Adrenal gland (tissue), 12 donors: Measurements from ENCODE around the gene ZNF888. TPM values are rescaled to one million over a fixed set of nuclear protein-coding genes. Genes with fewer than 3 reads are reported as not detected.
"Not testable (repeated sequence)": the region's sequence is repeated elsewhere in the genome, so short reads cannot be mapped to it uniquely, and the experiment has no call there.

Experiments
- DNase-seq, 7 donors: peaks; one replicate each; pipeline ENCODE4 v3.0.0-alpha.2; 2019 to 2020
- H3K27ac ChIP-seq, 5 donors: fragments of 200-600 bp; sonication (generic) in 4 of 5; 1 replicate in 3 of 5; 2 replicates in 2 of 5; pipeline versions ENCODE4 v1.5.1 to v1.8.0; 2016 to 2020; ENCODE audit warnings: mild to moderate bottlenecking in 1 of 5
- H3K27me3 ChIP-seq: fragments of 200-600 bp; 2 replicates; pipeline ENCODE4 v1.8.0; 2021
- H3K36me3 ChIP-seq, 2 donors: fragments of 200-600 bp; replicated peaks in 1 of 2; 1 replicate in 1 of 2; 2 replicates in 1 of 2; pipeline versions ENCODE4 v1.5.1 to v1.8.0; 2018 to 2022
- H3K4me1 ChIP-seq, 2 donors: fragments of 200-600 bp; replicated peaks in 1 of 2; 1 replicate in 1 of 2; 2 replicates in 1 of 2; pipeline versions ENCODE4 v1.5.1 to v1.8.0; 2018 to 2021
- H3K4me3 ChIP-seq, 4 donors: fragments of 200-600 bp; sonication (generic) in 3 of 4; one replicate each; pipeline ENCODE4 v1.5.1; 2016 to 2018
- H3K9me3 ChIP-seq, 3 donors: fragments of 200-600 bp; sonication (generic) in 1 of 3; replicated peaks in 1 of 3; 1 replicate in 2 of 3; 2 replicates in 1 of 3; pipeline versions ENCODE4 v1.5.1 to v1.8.0; 2016 to 2021
- CTCF ChIP-seq, 6 experiments: fragments of 450-650 bp in 4 of 6; fragments of 200-600 bp in 2 of 6; sonication (generic) in 1 of 6; IDR thresholded peaks; 1 replicate in 5 of 6; 2 replicates in 1 of 6; pipeline versions ENCODE4 v1.5.1 to v1.8.0; 2016 to 2021; ENCODE audit warnings: antibody characterized with exemption in 6 of 6, mild to moderate bottlenecking in 2 of 6, moderate library complexity in 1 of 6
- POLR2A ChIP-seq, 2 donors: fragments of 450-650 bp; IDR thresholded peaks; one replicate each; pipeline ENCODE4 v1.6.1; 2017; ENCODE audit warnings: antibody characterized with exemption in 2 of 2, mild to moderate bottlenecking in 2 of 2, moderate library complexity in 1 of 2
- WGBS, 4 donors: extraction: QIAGEN DNeasy Blood & Tissue Kit in 2 of 4; methylation state at CpG; one replicate each; pipeline versions ENCODE4 v1.1.5 to v1.1.7; 2013 to 2017; 5-methylcytosine and 5-hydroxymethylcytosine counted together
- intact Hi-C, 2 donors: fragments of 100-400 bp; cut with DNase I; formaldehyde crosslinking; loops; one replicate each; pipeline versions ENCODE4 v1.14.1 to v1.15.0; 2022 to 2023
- polyA plus RNA-seq, 3 donors: library from polyadenylated mRNA; stranded (reverse); fragments of 200-250 nt in 2 of 3; fragments of 350-450 nt in 1 of 3; fragmentation: Illumina TruSeq in 1 of 3; extraction: RNeasy Lipid Tissue Mini Kit (QIAGEN cat#74804) in 1 of 3; gene quantifications; one replicate each; pipeline ENCODE4 v1.2.3, GENCODE V29; 2013 to 2014
- total RNA-seq, 9 donors: library from RNA; depleted of rRNA in 4 of 9; stranded (reverse); fragments of >200 nt in 4 of 9; fragments of 120-200 nt in 1 of 9; fragmentation: NEBNext Ultra II Directional in 1 of 9; extraction: Animal tissue kit (Norgen Biotek cat#: 25700) in 1 of 9; gene quantifications; one replicate each; pipeline versions ENCODE4 v1.1.0 to v1.2.4, GENCODE V29; 2013 to 2023
- donor health status: healthy with polysubstance abuse.
- donor health status: Bipolar disorder and iron deficiency.
- donor health status: DM: yes; HTN: yes; CAD: no.
- donor health status: DM: no; HTN: no; CAD: no.
- donor health status: DM: no; HTN: no; CAD: no.
- donor health status: DM: yes; HTN: yes; CAD: no.

ZNF888 gene
- total and polyA plus RNA-seq, 12 donors, result 2.2 to 9.0 (median 4.7) TPM

GRCh38 chr19:52936954-52937325 is 13.7 kb upstream of the ZNF888 start:
- H3K36me3 ChIP-seq, result no peaks in the 10 kb centered on the region
- H3K9me3 ChIP-seq, result no peaks in the 10 kb centered on the region
- 83 to 91% (median 90%) methylated on average over 7 of the region's 7 CpGs for WGBS, 4 donors
- intact Hi-C loops, result no loop called here
- TF ChIP-seq CTCF (IDR thresholded peaks at IDR 0.05), result no peak
- TF ChIP-seq POLR2A (IDR thresholded peaks at IDR 0.05), result no peak
- H3K4me1 ChIP-seq, result peaks cover 0 to 4% of the 10 kb centered on the region in 2 donors
- H3K27me3 ChIP-seq, result no peaks in the 10 kb centered on the region
- no peak overlapping the region for H3K4me3 ChIP-seq
- DNase-seq, result no peak
- no peak overlapping the region for H3K27ac ChIP-seq

GRCh38 chr19:52936151-52936953 is 13.1 kb upstream of the ZNF888 start:
- no peak overlapping the region for H3K4me3 ChIP-seq
- 72 to 80% (median 74%) methylated on average over 12 of the region's 12 CpGs for WGBS, 4 donors
- no peaks in the 10 kb centered on the region for H3K27me3 ChIP-seq
- no peaks in the 10 kb centered on the region for H3K9me3 ChIP-seq
- H3K4me1 ChIP-seq, result no peaks in the 10 kb centered on the region
- TF ChIP-seq POLR2A (IDR thresholded peaks at IDR 0.05) (no peak), CTCF (IDR thresholded peaks at IDR 0.05) (no peak)
- no peak for DNase-seq
- intact Hi-C loops, result no loop called here
- H3K36me3 ChIP-seq, result no peaks in the 10 kb centered on the region
- H3K27ac ChIP-seq, result no peak overlapping the region

- DNase-seq, result no peak
- no peaks in the 10 kb centered on the region for H3K4me1 ChIP-seq
- no peak overlapping the region for H3K4me3 ChIP-seq
- H3K27me3 ChIP-seq, result no peaks in the 10 kb centered on the region
- H3K27ac ChIP-seq, result no peak overlapping the region
- intact Hi-C loops, result no loop called here
- H3K36me3 ChIP-seq, result no peaks in the 10 kb centered on the region
- TF ChIP-seq CTCF (IDR thresholded peaks at IDR 0.05), result no peak
- TF ChIP-seq POLR2A (IDR thresholded peaks at IDR 0.05), result no peak
- 85 to 91% (median 89%) methylated on average over 8 of the region's 8 CpGs for WGBS, 4 donors
- H3K9me3 ChIP-seq, result no peaks in the 10 kb centered on the region
Observed at GRCh38 chr19:52935434-52935833, 12.2 kb upstream of the ZNF888 start.

- 91 to 97% (median 93%) methylated on average over 9 of the region's 9 CpGs for WGBS, 4 donors
- H3K9me3 ChIP-seq, H3K4me3 ChIP-seq, H3K27ac ChIP-seq, H3K36me3 ChIP-seq, intact Hi-C loops, H3K27me3 ChIP-seq, H3K4me1 ChIP-seq, DNase-seq: not testable (repeated sequence)
Observed at GRCh38 chr19:52924641-52925040, 1.4 kb upstream of the ZNF888 start.
